ENCODE measurements around the gene SHLD3.
"Not testable (repeated sequence)": the region's sequence is repeated elsewhere in the genome, so short reads cannot be mapped to it uniquely, and the experiment has no call there.

The SHLD3 gene

GRCh38 chr5:65620021-65620420 is 4.8 kb upstream of the SHLD3 start:
- Histone ChIP-seq H3K27me3 (replicated peaks in 2 of 5; ENCODE audit: control insufficient read depth in 4 of 5, insufficient read depth in 5 of 5, low read length in 4 of 5) (no peaks in the 10 kb centered on the region), H3K27ac (ENCODE audit: insufficient read depth in 1 of 2, low read depth in 1 of 2, low read length in 2 of 2, poor library complexity in 1 of 2, severe bottlenecking in 2 of 2) (no peak overlapping the region), H3K36me3 (ENCODE audit: control insufficient read depth in 4 of 4, insufficient read depth in 4 of 4, low read length in 3 of 4) (peaks cover 3 to 16% (median 4%) of the 10 kb centered on the region in 4 experiments), H3K4me3 (ENCODE audit: control insufficient read depth in 1 of 7, extremely low read depth in 1 of 7, insufficient read depth in 4 of 7, low read depth in 2 of 7, low read length in 6 of 7) (no peak overlapping the region), H3K4me1 (ENCODE audit: control extremely low read depth in 1 of 4, control insufficient read depth in 4 of 4, insufficient read depth in 4 of 4, low read length in 3 of 4) (peaks cover 9 to 19% (median 15%) of the 10 kb centered on the region in 4 experiments), H3K9me3 (ENCODE audit: control extremely low read depth in 1 of 5, control insufficient read depth in 4 of 5, insufficient read depth in 2 of 5, low read depth in 1 of 5, low read length in 4 of 5) (no peaks in the 10 kb centered on the region)
- 100% methylated on average over 2 of the region's 4 CpGs for WGBS (ENCODE audit: insufficient coverage)
- no peak for DNase-seq
- CTCF ChIA-PET: interaction anchor here (1.0 kb wide), 1 partner anchor 11 kb away, joined by 4 read pairs; no protein-coding TSS in a partner anchor
- POLR2A ChIA-PET: no interaction called here

- H3K36me3 ChIP-seq (ENCODE audit: control insufficient read depth in 4 of 4, insufficient read depth in 4 of 4, low read length in 3 of 4); H3K9me3 ChIP-seq (ENCODE audit: control extremely low read depth in 1 of 5, control insufficient read depth in 4 of 5, insufficient read depth in 2 of 5, low read depth in 1 of 5, low read length in 4 of 5); H3K27ac ChIP-seq (ENCODE audit: insufficient read depth in 1 of 2, low read depth in 1 of 2, low read length in 2 of 2, poor library complexity in 1 of 2, severe bottlenecking in 2 of 2); CTCF ChIA-PET; H3K27me3 ChIP-seq (replicated peaks in 2 of 5; ENCODE audit: control insufficient read depth in 4 of 5, insufficient read depth in 5 of 5, low read length in 4 of 5); DNase-seq; H3K4me3 ChIP-seq (ENCODE audit: control insufficient read depth in 1 of 7, extremely low read depth in 1 of 7, insufficient read depth in 4 of 7, low read depth in 2 of 7, low read length in 6 of 7): not testable (repeated sequence)
- peaks cover 20 to 31% (median 25%) of the 10 kb centered on the region in 4 experiments for H3K4me1 ChIP-seq (ENCODE audit: control extremely low read depth in 1 of 4, control insufficient read depth in 4 of 4, insufficient read depth in 4 of 4, low read length in 3 of 4)
- POLR2A ChIA-PET: interaction anchor here (0.6 kb wide), 1 partner anchor 65 kb away, joined by 3 read pairs; no protein-coding TSS in a partner anchor
- WGBS (ENCODE audit: insufficient coverage): 100% methylated on average over 2 of the region's 4 CpGs
These were observed 2.9 kb upstream of the SHLD3 start for GRCh38 chr5:65621961-65622360.

GRCh38 chr5:65623482-65623881 is 1.3 kb upstream of the SHLD3 start:
- CTCF ChIA-PET: interaction anchor here (0.6 to 1.1 kb wide), 4 partner anchors 9 to 60 kb away, joined by 3 to 4 read pairs (median 3); partner anchors contain the start of genes CENPK and PPWD1
- peak overlapping the region; percentile 77 to 93 for H3K27ac ChIP-seq (ENCODE audit: insufficient read depth in 1 of 2, low read depth in 1 of 2, low read length in 2 of 2, poor library complexity in 1 of 2, severe bottlenecking in 2 of 2)
- H3K36me3 ChIP-seq (ENCODE audit: control insufficient read depth in 4 of 4, insufficient read depth in 4 of 4, low read length in 3 of 4): peaks cover 0 to 4% (median 0%) of the 10 kb centered on the region in 4 experiments
- WGBS (ENCODE audit: insufficient coverage): 4% methylated on average over 4 of the region's 9 CpGs
- DNase-seq: no peak
- peaks cover 20 to 31% (median 25%) of the 10 kb centered on the region in 4 experiments for H3K4me1 ChIP-seq (ENCODE audit: control extremely low read depth in 1 of 4, control insufficient read depth in 4 of 4, insufficient read depth in 4 of 4, low read length in 3 of 4)
- POLR2A ChIA-PET: interaction anchor here (0.9 kb wide), 1 partner anchor 76 kb away, joined by 3 read pairs; no protein-coding TSS in a partner anchor
- no peaks in the 10 kb centered on the region for H3K9me3 ChIP-seq (ENCODE audit: control extremely low read depth in 1 of 5, control insufficient read depth in 4 of 5, insufficient read depth in 2 of 5, low read depth in 1 of 5, low read length in 4 of 5)
- no peaks in the 10 kb centered on the region for H3K27me3 ChIP-seq (replicated peaks in 2 of 5; ENCODE audit: control insufficient read depth in 4 of 5, insufficient read depth in 5 of 5, low read length in 4 of 5)
- H3K4me3 ChIP-seq (ENCODE audit: control insufficient read depth in 1 of 7, extremely low read depth in 1 of 7, insufficient read depth in 4 of 7, low read depth in 2 of 7, low read length in 6 of 7): peak overlapping the region; percentile 89 to 100 (median 98)

GRCh38 chr5:65624025-65624570 is 729 bp upstream of the SHLD3 start, which contains the start of gene TRIM23:
TSS of gene TRIM23 (minus strand) at chr5:65624333. CDS start at chr5:65624274, 59 bp downstream.
- 0% methylated on average over 26 of the region's 32 CpGs for WGBS (ENCODE audit: insufficient coverage)
- H3K4me3 ChIP-seq (ENCODE audit: control insufficient read depth in 1 of 7, extremely low read depth in 1 of 7, insufficient read depth in 4 of 7, low read depth in 2 of 7, low read length in 6 of 7): peak within 1 kb of the TSS; percentile 89 to 100 (median 98)
- H3K27ac ChIP-seq (ENCODE audit: insufficient read depth in 1 of 2, low read depth in 1 of 2, low read length in 2 of 2, poor library complexity in 1 of 2, severe bottlenecking in 2 of 2): peak within 1 kb of the TSS; percentile 88 to 93
- ChIA-PET POLR2A (interaction anchor here (0.9 kb wide), 1 partner anchor 75 kb away, joined by 3 read pairs; no protein-coding TSS in a partner anchor), CTCF (interaction anchor here (0.6 to 1.1 kb wide), 4 partner anchors 8 to 61 kb away, joined by 3 to 4 read pairs (median 3); partner anchors contain the start of genes CENPK and PPWD1)
- no peaks in the 10 kb centered on the region for H3K27me3 ChIP-seq (replicated peaks in 2 of 5; ENCODE audit: control insufficient read depth in 4 of 5, insufficient read depth in 5 of 5, low read length in 4 of 5)
- peaks cover 20 to 31% (median 25%) of the 10 kb centered on the region in 4 experiments for H3K4me1 ChIP-seq (ENCODE audit: control extremely low read depth in 1 of 4, control insufficient read depth in 4 of 4, insufficient read depth in 4 of 4, low read length in 3 of 4)
- H3K36me3 ChIP-seq (ENCODE audit: control insufficient read depth in 4 of 4, insufficient read depth in 4 of 4, low read length in 3 of 4): peaks cover 0 to 4% (median 0%) of the 10 kb centered on the region in 4 experiments
- H3K9me3 ChIP-seq (ENCODE audit: control extremely low read depth in 1 of 5, control insufficient read depth in 4 of 5, insufficient read depth in 2 of 5, low read depth in 1 of 5, low read length in 4 of 5): no peaks in the 10 kb centered on the region
- DNase-seq: peak; percentile 94 to 97 (median 96)

- DNase-seq: peak in 2 of 3 donors; percentile 4 to 11
- ChIA-PET POLR2A (no interaction called here), CTCF (interaction anchor here (1.3 kb wide), 1 partner anchor 18 kb away, joined by 3 read pairs; no protein-coding TSS in a partner anchor)
- WGBS (ENCODE audit: insufficient coverage): 83% methylated on average over 4 of the region's 6 CpGs
- H3K4me3 ChIP-seq (ENCODE audit: control insufficient read depth in 1 of 7, extremely low read depth in 1 of 7, insufficient read depth in 4 of 7, low read depth in 2 of 7, low read length in 6 of 7): peak overlapping the region in 6 of 7 experiments; percentile 90 to 100 (median 98)
- H3K27me3 ChIP-seq (replicated peaks in 2 of 5; ENCODE audit: control insufficient read depth in 4 of 5, insufficient read depth in 5 of 5, low read length in 4 of 5): no peaks in the 10 kb centered on the region
- peaks cover 0 to 10% (median 4%) of the 10 kb centered on the region in 4 experiments for H3K36me3 ChIP-seq (ENCODE audit: control insufficient read depth in 4 of 4, insufficient read depth in 4 of 4, low read length in 3 of 4)
- peaks cover 20 to 31% (median 25%) of the 10 kb centered on the region in 4 experiments for H3K4me1 ChIP-seq (ENCODE audit: control extremely low read depth in 1 of 4, control insufficient read depth in 4 of 4, insufficient read depth in 4 of 4, low read length in 3 of 4)
- H3K27ac ChIP-seq (ENCODE audit: insufficient read depth in 1 of 2, low read depth in 1 of 2, low read length in 2 of 2, poor library complexity in 1 of 2, severe bottlenecking in 2 of 2): peak overlapping the region; percentile 88 to 93
- H3K9me3 ChIP-seq (ENCODE audit: control extremely low read depth in 1 of 5, control insufficient read depth in 4 of 5, insufficient read depth in 2 of 5, low read depth in 1 of 5, low read length in 4 of 5): no peaks in the 10 kb centered on the region
These were observed 916 bp downstream of the SHLD3 start for GRCh38 chr5:65625743-65626142.

- H3K27ac ChIP-seq (ENCODE audit: insufficient read depth in 1 of 2, low read depth in 1 of 2, low read length in 2 of 2, poor library complexity in 1 of 2, severe bottlenecking in 2 of 2): no peak overlapping the region
- DNase-seq: no peak
- ChIA-PET POLR2A (no interaction called here), CTCF (interaction anchor here (0.6 kb wide), 1 partner anchor 11 kb away, joined by 4 read pairs; no protein-coding TSS in a partner anchor)
- H3K4me3 ChIP-seq (ENCODE audit: control insufficient read depth in 1 of 7, extremely low read depth in 1 of 7, insufficient read depth in 4 of 7, low read depth in 2 of 7, low read length in 6 of 7): no peak overlapping the region
- peaks cover under 1 to 4% (median 3%) of the 10 kb centered on the region in 4 experiments for H3K4me1 ChIP-seq (ENCODE audit: control extremely low read depth in 1 of 4, control insufficient read depth in 4 of 4, insufficient read depth in 4 of 4, low read length in 3 of 4)
- no peaks in the 10 kb centered on the region for H3K27me3 ChIP-seq (replicated peaks in 2 of 5; ENCODE audit: control insufficient read depth in 4 of 5, insufficient read depth in 5 of 5, low read length in 4 of 5)
- no peaks in the 10 kb centered on the region for H3K9me3 ChIP-seq (ENCODE audit: control extremely low read depth in 1 of 5, control insufficient read depth in 4 of 5, insufficient read depth in 2 of 5, low read depth in 1 of 5, low read length in 4 of 5)
- H3K36me3 ChIP-seq (ENCODE audit: control insufficient read depth in 4 of 4, insufficient read depth in 4 of 4, low read length in 3 of 4): peaks cover 0 to 13% (median 6%) of the 10 kb centered on the region in 4 experiments
These were observed 6.2 kb downstream of the SHLD3 start for GRCh38 chr5:65630981-65631380.

GRCh38 chr5:65640240-65640639 is 15.4 kb downstream of the SHLD3 start:
- no peak overlapping the region for H3K27ac ChIP-seq (ENCODE audit: insufficient read depth in 1 of 2, low read depth in 1 of 2, low read length in 2 of 2, poor library complexity in 1 of 2, severe bottlenecking in 2 of 2)
- no peak for DNase-seq
- ChIA-PET POLR2A (no interaction called here), CTCF (no interaction called here)
- H3K4me3 ChIP-seq (ENCODE audit: control insufficient read depth in 1 of 7, extremely low read depth in 1 of 7, insufficient read depth in 4 of 7, low read depth in 2 of 7, low read length in 6 of 7): no peak overlapping the region
- no peaks in the 10 kb centered on the region for H3K27me3 ChIP-seq (replicated peaks in 2 of 5; ENCODE audit: control insufficient read depth in 4 of 5, insufficient read depth in 5 of 5, low read length in 4 of 5)
- H3K36me3 ChIP-seq (ENCODE audit: control insufficient read depth in 4 of 4, insufficient read depth in 4 of 4, low read length in 3 of 4): peaks cover 5 to 23% (median 16%) of the 10 kb centered on the region in 4 experiments
- H3K4me1 ChIP-seq (ENCODE audit: control extremely low read depth in 1 of 4, control insufficient read depth in 4 of 4, insufficient read depth in 4 of 4, low read length in 3 of 4): no peaks in the 10 kb centered on the region
- 100% methylated on average over 2 of the region's 4 CpGs for WGBS (ENCODE audit: insufficient coverage)
- no peaks in the 10 kb centered on the region for H3K9me3 ChIP-seq (ENCODE audit: control extremely low read depth in 1 of 5, control insufficient read depth in 4 of 5, insufficient read depth in 2 of 5, low read depth in 1 of 5, low read length in 4 of 5)
